B cell (primary cell): Measurements from ENCODE around the gene PPP1R9A. TPM values are rescaled to one million over a fixed set of nuclear protein-coding genes. Genes with fewer than 3 reads are reported as not detected.

Experiments used
- ATAC-seq: fragments of 200-7000 bp; cut with Tn5 transposase; one replicate; pipeline ENCODE4 v1.10.0; 2021; ENCODE audit warnings: low read depth, mild to moderate bottlenecking, moderate number of reproducible peaks, moderate library complexity
- CTCF ChIA-PET: fragments of 350-600 bp; sonication (Branson Sonifier 250); formaldehyde crosslinking; loops from one replicate; lab custom pipeline; 2021; ENCODE audit warnings: antibody characterized with exemption, inconsistent platforms; lab: Charles Lee
- POLR2A ChIA-PET: fragments of 350-600 bp; sonication (Branson Sonifier 250); formaldehyde crosslinking; loops from one replicate; lab custom pipeline; 2021; ENCODE audit warnings: antibody characterized with exemption; lab: Charles Lee
- DNase-seq: peaks from one replicate; pipeline ENCODE4 v3.0.0; 2013
- H2AFZ ChIP-seq: 2 replicates; pipeline ENCODE4 v1.6.1; 2012; ENCODE audit warnings: mild to moderate bottlenecking, low read depth, low read length; ENCODE audit not compliant: insufficient read depth, poor library complexity, severe bottlenecking
- H3K27ac ChIP-seq, 2 donors: 1 replicate in 1 of 2; 2 replicates in 1 of 2; pipeline ENCODE4 v1.5.1; 2012 to 2013; ENCODE audit warnings: low read length in 2 of 2, mild to moderate bottlenecking in 2 of 2, moderate library complexity in 1 of 2
- H3K27me3 ChIP-seq, 4 experiments: fragments of 200-600 bp in 1 of 4; sonication (generic) in 1 of 4; replicated peaks in 1 of 4; 1 replicate in 2 of 4; 2 replicates in 2 of 4; pipeline versions ENCODE4 v1.6.1 to v1.7.0; 2013 to 2016; ENCODE audit warnings: low read length in 3 of 4, mild to moderate bottlenecking in 2 of 4, mixed read lengths in 1 of 4, moderate library complexity in 1 of 4; ENCODE audit not compliant: insufficient read depth in 4 of 4, control insufficient read depth in 3 of 4; ENCODE audit errors: control extremely low read depth in 1 of 4
- H3K36me3 ChIP-seq, 2 experiments: replicated peaks in 1 of 2; 1 replicate in 1 of 2; 2 replicates in 1 of 2; pipeline versions ENCODE4 v1.6.1 to v1.7.1; 2013; ENCODE audit warnings: low read length in 1 of 2; ENCODE audit not compliant: insufficient read depth in 2 of 2, control insufficient read depth in 1 of 2; ENCODE audit errors: control extremely low read depth in 1 of 2, extremely low read depth in 1 of 2
- H3K4me1 ChIP-seq, 2 donors: fragments of 200-600 bp in 1 of 2; sonication (generic) in 1 of 2; 1 replicate in 1 of 2; 2 replicates in 1 of 2; pipeline versions ENCODE4 v1.5.1 to v1.6.1; 2013 to 2017; ENCODE audit warnings: low read length in 2 of 2; ENCODE audit not compliant: control insufficient read depth in 2 of 2, insufficient read depth in 2 of 2
- H3K4me2 ChIP-seq: replicated peaks from 2 replicates; pipeline ENCODE3; 2012; ENCODE audit warnings: mild to moderate bottlenecking, low read depth, low read length; ENCODE audit not compliant: poor library complexity, severe bottlenecking
- H3K4me3 ChIP-seq, 5 experiments: fragments of 200-600 bp in 1 of 5; sonication (generic) in 1 of 5; 1 replicate in 3 of 5; 2 replicates in 2 of 5; pipeline versions ENCODE4 v1.5.1 to v1.7.0; 2011 to 2016; ENCODE audit warnings: low read length in 4 of 5, mild to moderate bottlenecking in 4 of 5, low read depth in 2 of 5, control low read depth in 1 of 5, moderate library complexity in 1 of 5; ENCODE audit not compliant: insufficient read depth in 1 of 5; ENCODE audit errors: control extremely low read depth in 1 of 5, extremely low read depth in 1 of 5
- H3K79me2 ChIP-seq: fragments of 200-600 bp; sonication (generic); one replicate; pipeline ENCODE4 v1.6.0; 2016; ENCODE audit warnings: low read length; ENCODE audit not compliant: control insufficient read depth, insufficient read depth
- H3K9ac ChIP-seq: fragments of 200-600 bp; sonication (generic); 2 replicates; pipeline ENCODE4 v1.6.1; 2017; ENCODE audit warnings: mild to moderate bottlenecking, low read length, moderate library complexity
- H3K9me3 ChIP-seq, 3 donors: one replicate each; pipeline versions ENCODE4 v1.6.1 to v1.7.1; 2013; ENCODE audit warnings: low read length in 2 of 3; ENCODE audit not compliant: control insufficient read depth in 2 of 3, insufficient read depth in 1 of 3; ENCODE audit errors: control extremely low read depth in 1 of 3
- H4K20me1 ChIP-seq: 2 replicates; pipeline ENCODE4 v1.6.0; 2012; ENCODE audit warnings: mild to moderate bottlenecking, low read length; ENCODE audit not compliant: insufficient read depth, control insufficient read depth, poor library complexity, severe bottlenecking
- H3K27ac Mint-ChIP-seq: one replicate; pipeline ENCODE4 v1.8.0; 2021; ENCODE audit warnings: mixed read lengths
- H3K27me3 Mint-ChIP-seq: one replicate; pipeline ENCODE4 v1.8.0; 2021; ENCODE audit warnings: mixed read lengths
- H3K4me1 Mint-ChIP-seq: one replicate; pipeline ENCODE4 v1.8.0; 2021; ENCODE audit warnings: mixed read lengths
- H3K4me3 Mint-ChIP-seq: one replicate; pipeline ENCODE4 v1.8.0; 2021; ENCODE audit warnings: mixed read lengths
- H3K9me3 Mint-ChIP-seq: one replicate; pipeline ENCODE4 v1.8.0; 2022; ENCODE audit warnings: mixed read lengths; ENCODE audit not compliant: insufficient read depth
- CTCF ChIP-seq: fragments of 200-600 bp; IDR thresholded peaks from one replicate; pipeline ENCODE4 v1.8.0; 2022; ENCODE audit warnings: antibody characterized with exemption, mild to moderate bottlenecking
- EZH2 ChIP-seq: IDR thresholded peaks from 2 replicates; pipeline ENCODE4 v1.6.1; 2012; ENCODE audit warnings: borderline replicate concordance, low read depth, mild to moderate bottlenecking, moderate library complexity, low read length; ENCODE audit not compliant: insufficient read depth, poor library complexity, severe bottlenecking
- WGBS: methylation state at CpG from one replicate; pipeline ENCODE4 v1.1.5; 2013; ENCODE audit warnings: missing lambda C conversion rate; ENCODE audit not compliant: insufficient coverage; 5-methylcytosine and 5-hydroxymethylcytosine counted together
- intact Hi-C: fragments of 100-400 bp; cut with micrococcal nuclease; formaldehyde crosslinking; loops from one replicate; pipeline ENCODE4 v1.10.0; 2022
- polyA plus RNA-seq: library from polyadenylated mRNA; depleted of rRNA; stranded (reverse); fragments of >200 nt; gene quantifications from 2 replicates; pipeline ENCODE4 v1.2.3, GENCODE V29; 2012
- total RNA-seq, 2 donors: library from RNA; stranded (reverse); fragments of 120-200 nt in 1 of 2; gene quantifications; 1 replicate in 1 of 2; 2 replicates in 1 of 2; pipeline versions ENCODE4 v1.2.3 to v1.2.4, GENCODE V29; 2013 to 2022

PPP1R9A gene
- total and polyA plus RNA-seq, 2 donors (not counting 1 experiment from before 2014, with no cell fraction given): 1.1 to 4.8 TPM

DNA sequence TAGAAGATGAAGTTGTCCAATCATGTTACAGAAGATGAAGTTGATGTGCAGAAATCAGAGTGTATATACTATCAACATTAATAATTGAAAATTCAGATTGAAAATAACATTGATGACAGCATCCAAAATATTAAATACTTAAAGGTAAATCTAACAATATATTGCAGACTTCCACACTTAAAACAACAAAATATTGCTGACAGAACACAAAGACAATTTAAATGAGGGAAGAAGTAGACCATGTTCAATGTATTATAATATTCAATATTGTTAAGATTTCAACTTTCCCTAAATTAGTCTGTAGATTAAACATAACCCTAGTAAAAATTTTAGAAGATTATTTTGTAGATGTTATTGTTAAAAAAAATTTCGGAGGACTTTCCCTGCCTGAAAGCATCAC is 265.0 kb downstream of the PPP1R9A start:
- no peaks in the 10 kb centered on the region for H3K27me3 ChIP-seq
- ChIA-PET CTCF (no interaction called here), POLR2A (no interaction called here)
- intact Hi-C loops: no loop called here
- no peaks in the 10 kb centered on the region for H3K4me1 ChIP-seq
- no peaks in the 10 kb centered on the region for H3K4me1 Mint-ChIP-seq
- H4K20me1 ChIP-seq: no peaks in the 10 kb centered on the region
- H3K9me3 ChIP-seq: peaks cover 0 to 2% (median 0%) of the 10 kb centered on the region in 3 donors
- no CpG with 5 or more reads among the region's 1 CpG for WGBS
- H3K36me3 ChIP-seq: no peaks in the 10 kb centered on the region
- H3K27ac ChIP-seq: no peak overlapping the region
- TF ChIP-seq CTCF (no peak), EZH2 (no peak)
- peaks cover 4% of the 10 kb centered on the region for H3K9me3 Mint-ChIP-seq
- no peak overlapping the region for H3K9ac ChIP-seq
- H3K27ac Mint-ChIP-seq: no peak overlapping the region
- H3K4me3 Mint-ChIP-seq: no peak overlapping the region
- no peak overlapping the region for H2AFZ ChIP-seq
- no peak overlapping the region for H3K4me3 ChIP-seq
- ATAC-seq (no peak), DNase-seq (no peak)
- no peak overlapping the region for H3K4me2 ChIP-seq
- H3K27me3 Mint-ChIP-seq: peaks cover 3% of the 10 kb centered on the region
- no peaks in the 10 kb centered on the region for H3K79me2 ChIP-seq

GRCh38 chr7:95190515-95190914 is 283.1 kb downstream of the PPP1R9A start:
- Histone ChIP-seq H3K36me3 (no peaks in the 10 kb centered on the region), H3K27ac (no peak overlapping the region), H3K4me1 (no peaks in the 10 kb centered on the region), H4K20me1 (no peaks in the 10 kb centered on the region), H3K9ac (no peak overlapping the region), H3K79me2 (no peaks in the 10 kb centered on the region), H2AFZ (no peak overlapping the region), H3K27me3 (no peaks in the 10 kb centered on the region), H3K4me2 (no peak overlapping the region), H3K9me3 (no peaks in the 10 kb centered on the region), H3K4me3 (no peak overlapping the region)
- 90% methylated on average over 3 of the region's 3 CpGs for WGBS
- ATAC-seq: no peak
- Mint-ChIP-seq H3K27me3 (no peaks in the 10 kb centered on the region), H3K9me3 (no peaks in the 10 kb centered on the region), H3K4me1 (no peaks in the 10 kb centered on the region), H3K27ac (no peak overlapping the region), H3K4me3 (no peak overlapping the region)
- ChIA-PET CTCF (interaction anchor here (4.3 kb wide), 1 partner anchor 286 kb away, joined by 13 read pairs; no protein-coding TSS in a partner anchor), POLR2A (no interaction called here)
- intact Hi-C loops: no loop called here
- TF ChIP-seq CTCF (no peak), EZH2 (no peak)
- DNase-seq: peak; percentile 4
